ENCODE data around the gene EIF3I. TPM values are rescaled to one million over a fixed set of nuclear protein-coding genes. Genes with fewer than 3 reads are reported as not detected.

Gene EIF3I
- 227 and 240 TPM in 2 replicates for total RNA-seq

GRCh38 chr1:32221980-32222755, at the start of gene EIF3I, which contains the start of gene TMEM234:
TSS of gene EIF3I (plus strand) at chr1:32222407. CDS start at chr1:32222442, 35 bp downstream.
TSS of gene TMEM234 (minus strand) at chr1:32222353. CDS start at chr1:32222322, 31 bp downstream.

GRCh38 chr1:32179443-32180185, 42.6 kb upstream of the EIF3I start, which contains the start of gene TXLNA:
TSS of gene TXLNA (plus strand) at chr1:32179675. CDS start at chr1:32180346, 671 bp downstream.

DNA sequence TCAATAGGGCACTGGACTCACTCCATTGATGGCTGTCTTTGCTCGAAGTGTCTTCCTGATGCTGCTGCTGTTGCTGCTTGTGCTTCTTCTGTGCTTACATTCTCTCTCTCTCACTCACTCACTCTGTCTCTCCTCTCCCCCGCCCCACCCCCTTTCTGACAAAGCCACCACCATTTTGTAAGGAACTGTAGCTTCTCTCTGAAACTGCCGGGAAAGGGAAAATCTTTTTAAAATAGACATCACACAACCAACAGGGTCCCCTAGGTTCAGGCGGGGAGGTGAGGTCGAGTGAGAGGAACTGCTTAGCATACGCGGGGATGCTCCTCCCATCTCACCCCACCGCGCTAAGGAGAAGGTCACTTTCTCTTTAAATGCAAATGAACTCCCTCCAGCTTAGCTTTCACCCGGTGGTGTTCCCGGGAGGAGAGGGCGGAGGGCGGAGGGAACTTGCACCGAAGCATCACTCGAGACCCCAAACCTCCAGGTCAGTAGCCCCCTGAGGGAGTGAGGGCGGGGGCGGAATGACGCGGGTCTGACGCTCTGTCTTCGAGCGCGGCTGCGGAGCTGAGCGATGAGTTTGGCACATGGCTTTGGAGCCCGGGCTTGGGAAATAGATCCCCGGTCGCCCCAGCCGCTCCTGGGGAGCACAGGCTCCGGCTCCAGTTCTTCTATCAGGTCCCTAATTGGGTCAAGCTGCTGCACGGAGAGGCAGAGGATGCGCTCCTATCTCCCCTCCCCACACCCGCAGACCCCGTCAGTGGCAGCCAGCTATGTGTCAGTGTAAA, 21.8 kb upstream of the EIF3I start, which contains the start of gene CCDC28B:
CCDC28B (plus strand) TSS at position 370 of the 785 bp plus-strand sequence. CDS start 1,341 bp downstream, outside the sequence.

GRCh38 chr1:32205401-32206370, 16.5 kb upstream of the EIF3I start, which contains the start of gene IQCC:
TSS of gene IQCC (plus strand) at chr1:32205671. CDS start at chr1:32205682, 11 bp downstream.

GRCh38 chr1:32208891-32209328, 13.3 kb upstream of the EIF3I start, which contains the start of gene DCDC2B:
TSS of gene DCDC2B (plus strand) at chr1:32209089. CDS start at chr1:32209094, 5 bp downstream.

GRCh38 chr1:32246888-32247273, 24.7 kb downstream of the EIF3I start, which contains the start of gene FAM167B:
TSS of gene FAM167B (plus strand) at chr1:32247222. CDS start at chr1:32247422, 200 bp downstream.

DNA sequence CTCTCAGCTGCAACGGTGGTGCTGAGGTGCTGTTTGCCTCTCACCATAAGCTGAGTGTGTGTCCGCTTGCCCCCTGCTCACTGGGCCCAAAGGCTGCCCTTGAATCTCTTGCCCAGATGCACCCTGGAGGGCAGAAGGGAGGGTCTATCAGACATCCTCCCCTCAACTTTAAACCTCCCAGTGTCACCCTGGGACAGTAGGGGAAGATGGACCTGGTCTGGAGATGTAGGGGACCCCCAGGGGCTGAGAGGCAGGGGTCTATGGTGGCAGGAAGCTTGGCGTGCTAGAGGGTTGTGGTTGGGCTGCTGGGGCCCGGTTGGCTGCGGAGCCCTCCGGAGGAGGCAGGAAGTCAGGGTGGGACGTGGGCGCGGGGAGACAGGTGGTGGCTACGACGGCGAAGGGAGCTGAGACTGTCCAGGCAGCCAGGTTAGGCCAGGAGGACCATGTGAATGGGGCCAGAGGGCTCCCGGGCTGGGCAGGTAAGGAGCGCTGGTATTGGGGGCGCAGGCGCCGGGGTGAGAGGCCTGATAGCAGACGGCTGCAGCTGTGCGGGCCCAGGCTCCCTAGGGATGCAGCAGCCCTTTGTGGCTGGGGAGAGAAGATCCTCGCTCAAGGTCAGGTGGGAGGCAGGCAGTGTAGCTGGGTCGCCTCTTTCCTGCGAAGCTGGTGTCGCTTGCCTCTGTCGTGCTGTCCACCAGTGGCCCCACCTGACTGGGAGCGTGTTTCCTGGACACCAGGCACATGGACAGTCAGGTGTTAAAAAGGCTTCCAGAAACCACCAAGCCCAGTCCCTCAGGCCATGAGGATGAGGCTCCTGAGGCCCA, 28.9 kb downstream of the EIF3I start, which contains the start of gene LCK:
LCK (plus strand) TSS at position 373 of the 824 bp plus-strand sequence. CDS start 23,065 bp downstream, outside the sequence.

Other genes starting within 250 kb of the EIF3I start
- gene KHDRBS1, start 208.5 kb upstream of the EIF3I start, total RNA-seq, result 60.7 and 68.3 TPM in 2 replicates
- gene TMEM39B, start 149.5 kb upstream of the EIF3I start, total RNA-seq, result 7.4 and 8.6 TPM in 2 replicates
- gene KPNA6, start 114.4 kb upstream of the EIF3I start, total RNA-seq, result 51.3 and 51.9 TPM in 2 replicates
- 82.8 and 85.0 TPM in 2 replicates for gene TXLNA, start 42.7 kb upstream of the EIF3I start, total RNA-seq
- gene CCDC28B, start 21.8 kb upstream of the EIF3I start, total RNA-seq, result 8.5 and 8.9 TPM in 2 replicates
- 1.4 and 1.7 TPM in 2 replicates for gene IQCC, start 16.7 kb upstream of the EIF3I start, total RNA-seq
- not detected in 2 replicates for gene DCDC2B, start 13.3 kb upstream of the EIF3I start, total RNA-seq
- 19.1 and 24.2 TPM in 2 replicates for gene TMEM234, start 54 bp upstream of the EIF3I start, total RNA-seq
- 0.98 and 2.3 TPM in 2 replicates for gene FAM167B, start 24.8 kb downstream of the EIF3I start, total RNA-seq
- gene LCK, start 28.9 kb downstream of the EIF3I start, total RNA-seq, result not detected in 2 replicates
- gene HDAC1, start 69.7 kb downstream of the EIF3I start, total RNA-seq, result 67.1 and 74.5 TPM in 2 replicates
- 15.4 and 25.0 TPM in 2 replicates for gene MARCKSL1, start 113.8 kb downstream of the EIF3I start, total RNA-seq
- 0.98 and 1.1 TPM in 2 replicates for gene FAM229A, start 140.1 kb downstream of the EIF3I start, total RNA-seq
- gene TSSK3, start 140.1 kb downstream of the EIF3I start, total RNA-seq, result 0.13 and 0.17 TPM in 2 replicates
- gene BSDC1, start 172.0 kb downstream of the EIF3I start, total RNA-seq, result 68.2 and 68.3 TPM in 2 replicates
- 0.07 TPM in 2 replicates for gene ZBTB8B, start 242.7 kb downstream of the EIF3I start, total RNA-seq

All from smooth muscle cell of the pulmonary artery (primary cell).